SK-MEL-5 (cell line): ENCODE measurements around the gene ADAD2. TPM values are rescaled to one million over a fixed set of nuclear protein-coding genes. Genes with fewer than 3 reads are reported as not detected.
A peak's percentile ranks its signal among the peaks of the same experiment; 100 is the strongest.
"Not testable (repeated sequence)": the region's sequence is repeated elsewhere in the genome, so short reads cannot be mapped to it uniquely, and the experiment has no call there.

ENCODE experiments used
- DNase-seq: peaks from one replicate; pipeline ENCODE4 v3.0.0-alpha.2; 2016; ENCODE audit warnings: low read depth, low spot score
- in situ Hi-C: cut with HindIII; loops from 2 replicates; pipeline ENCODE4 v1.10.0; 2016; ENCODE audit warnings: low sequenced_read_pairs, high pct_unique_total_duplicates, low pct_unique_long_range_greater_than_20kb
- total RNA-seq: library from RNA; depleted of rRNA; stranded (reverse); fragments of >200 nt; shearing (Covaris generic); gene quantifications from 2 replicates; pipeline ENCODE4 v1.2.3, GENCODE V29; 2014

The ADAD2 gene
- total RNA-seq, 1 experiment from 2014 or later: 0.21 TPM

GRCh38 chr16:84209989-84210388, 19.0 kb downstream of the ADAD2 start:
- in situ Hi-C loops: no loop called here
- no peak for DNase-seq

- in situ Hi-C loops: no loop called here
- DNase-seq: no peak
Measured at GRCh38 chr16:84212154-84212553, 21.2 kb downstream of the ADAD2 start.

- in situ Hi-C loops: no loop called here
Measured at GRCh38 chr16:84212631-84213030, 21.7 kb downstream of the ADAD2 start.

GRCh38 chr16:84214451-84215066, 23.6 kb downstream of the ADAD2 start:
- no peak for DNase-seq
- in situ Hi-C loops: no loop called here

More at GRCh38 chr16:84212631-84213030, 21.7 kb downstream of the ADAD2 start:
- DNase-seq: no peak

GRCh38 chr16:84215531-84215930, 24.6 kb downstream of the ADAD2 start:
- in situ Hi-C loops: no loop called here
- DNase-seq: no peak

GRCh38 chr16:84216144-84216543, 25.2 kb downstream of the ADAD2 start:
- DNase-seq, in situ Hi-C loops: not testable (repeated sequence)

GRCh38 chr16:84218176-84218823, 27.3 kb downstream of the ADAD2 start:
- no peak for DNase-seq
- in situ Hi-C loops: no loop called here

- no peak for DNase-seq
- in situ Hi-C loops: no loop called here
Measured at GRCh38 chr16:84218956-84219355, 28.0 kb downstream of the ADAD2 start.

GRCh38 chr16:84220851-84221250, 29.9 kb downstream of the ADAD2 start:
- in situ Hi-C loops: no loop called here
- no peak for DNase-seq

GRCh38 chr16:84223456-84223855, 32.5 kb downstream of the ADAD2 start:
- in situ Hi-C loops: no loop called here
- no peak for DNase-seq

- in situ Hi-C loops: no loop called here
- no peak for DNase-seq
Measured at GRCh38 chr16:84224554-84224953, 33.6 kb downstream of the ADAD2 start.

GRCh38 chr16:84225126-84225525, 34.2 kb downstream of the ADAD2 start:
- DNase-seq: no peak
- in situ Hi-C loops: no loop called here

- no peak for DNase-seq
- in situ Hi-C loops: no loop called here
Measured at GRCh38 chr16:84225571-84225970, 34.6 kb downstream of the ADAD2 start.

- DNase-seq: no peak
- in situ Hi-C loops: no loop called here
Measured at GRCh38 chr16:84226026-84226425, 35.1 kb downstream of the ADAD2 start.

GRCh38 chr16:84227548-84227947, 36.6 kb downstream of the ADAD2 start:
- in situ Hi-C loops: no loop called here
- no peak for DNase-seq

GRCh38 chr16:84228256-84228838, 37.4 kb downstream of the ADAD2 start:
- in situ Hi-C loops: no loop called here
- DNase-seq: peak; percentile 57

- DNase-seq: no peak
- in situ Hi-C loops: no loop called here
Measured at GRCh38 chr16:84229471-84229870, 38.5 kb downstream of the ADAD2 start.

GRCh38 chr16:84232060-84232459, 41.1 kb downstream of the ADAD2 start:
- no peak for DNase-seq
- in situ Hi-C loops: no loop called here

- in situ Hi-C loops: no loop called here
- no peak for DNase-seq
Measured at GRCh38 chr16:84232969-84233368, 42.0 kb downstream of the ADAD2 start.
